ENCODE results near the gene IQSEC1.

Gene IQSEC1

GRCh38 chr3:13064964-13065363, 8.3 kb downstream of the IQSEC1 start:
- H3F3A ChIP-seq (ENCODE audit: insufficient read depth): no peaks in the 10 kb centered on the region
- no peaks in the 10 kb centered on the region for H3K27me3 ChIP-seq (ENCODE audit: low read length)
- H4K20me1 ChIP-seq (ENCODE audit: low read depth, low read length): no peaks in the 10 kb centered on the region
- H3K9ac ChIP-seq (ENCODE audit: low read length): no peak overlapping the region
- H3K4me2 ChIP-seq (ENCODE audit: low read depth, low read length, poor library complexity, severe bottlenecking): no peak overlapping the region
- no peaks in the 10 kb centered on the region for H3K9me3 ChIP-seq (ENCODE audit: insufficient read depth, low read length)
- TF ChIP-seq EZH2phosphoT487 (conservative IDR thresholded peaks at IDR 0.05; ENCODE audit: low read length): no peak
- TF ChIP-seq, protein P1, sequence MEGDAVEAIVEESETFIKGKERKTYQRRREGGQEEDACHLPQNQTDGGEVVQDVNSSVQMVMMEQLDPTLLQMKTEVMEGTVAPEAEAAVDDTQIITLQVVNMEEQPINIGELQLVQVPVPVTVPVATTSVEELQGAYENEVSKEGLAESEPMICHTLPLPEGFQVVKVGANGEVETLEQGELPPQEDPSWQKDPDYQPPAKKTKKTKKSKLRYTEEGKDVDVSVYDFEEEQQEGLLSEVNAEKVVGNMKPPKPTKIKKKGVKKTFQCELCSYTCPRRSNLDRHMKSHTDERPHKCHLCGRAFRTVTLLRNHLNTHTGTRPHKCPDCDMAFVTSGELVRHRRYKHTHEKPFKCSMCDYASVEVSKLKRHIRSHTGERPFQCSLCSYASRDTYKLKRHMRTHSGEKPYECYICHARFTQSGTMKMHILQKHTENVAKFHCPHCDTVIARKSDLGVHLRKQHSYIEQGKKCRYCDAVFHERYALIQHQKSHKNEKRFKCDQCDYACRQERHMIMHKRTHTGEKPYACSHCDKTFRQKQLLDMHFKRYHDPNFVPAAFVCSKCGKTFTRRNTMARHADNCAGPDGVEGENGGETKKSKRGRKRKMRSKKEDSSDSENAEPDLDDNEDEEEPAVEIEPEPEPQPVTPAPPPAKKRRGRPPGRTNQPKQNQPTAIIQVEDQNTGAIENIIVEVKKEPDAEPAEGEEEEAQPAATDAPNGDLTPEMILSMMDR (IDR thresholded peaks at IDR 0.05; ENCODE audit: insufficient read depth, low read length, poor library complexity, severe bottlenecking): no peak
- H3K4me3 ChIP-seq (ENCODE audit: insufficient read depth, low read length, poor library complexity, severe bottlenecking): no peak overlapping the region
- no peak overlapping the region for H2AFZ ChIP-seq (ENCODE audit: low read depth, low read length, severe bottlenecking)
- no peaks in the 10 kb centered on the region for H3K9me2 ChIP-seq (replicated peaks; ENCODE audit: insufficient read depth, low read length)
- H3K27ac ChIP-seq (ENCODE audit: low read depth, low read length): no peak overlapping the region
- no peaks in the 10 kb centered on the region for H3K36me3 ChIP-seq (ENCODE audit: low read length)
- no peaks in the 10 kb centered on the region for H3K79me2 ChIP-seq (ENCODE audit: insufficient read depth, low read length)

DNA sequence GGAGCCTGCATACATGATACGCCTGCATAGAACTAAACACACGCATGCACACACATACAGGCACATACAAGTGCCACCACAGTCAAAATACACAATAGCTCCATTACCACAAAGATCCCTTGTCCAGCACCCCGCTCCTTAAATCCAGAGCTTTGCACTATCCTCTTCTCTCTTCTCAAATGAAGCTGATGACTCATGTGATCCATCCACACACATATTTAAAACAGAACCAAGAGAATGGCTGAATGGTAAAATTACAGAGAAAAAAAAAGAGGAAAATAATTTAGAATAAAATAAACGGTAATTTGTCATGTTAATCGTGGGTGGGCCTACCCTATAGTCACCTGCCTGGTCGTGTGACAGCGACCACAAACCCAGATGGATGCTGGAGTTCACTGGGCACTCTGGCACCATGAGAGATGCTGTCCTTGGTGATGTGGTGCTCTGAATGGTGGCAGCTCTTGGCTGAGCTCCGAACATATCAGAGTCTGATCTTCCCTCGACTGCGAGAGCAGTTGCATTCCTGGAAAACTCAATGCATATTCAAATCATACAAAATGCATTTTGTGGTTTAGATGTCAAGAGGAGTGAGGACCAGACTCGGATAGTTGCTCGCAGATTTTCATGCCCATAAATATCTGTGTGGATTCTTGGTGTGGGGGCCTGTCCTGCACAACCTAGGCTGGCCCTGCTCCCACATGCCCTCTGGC, 8.9 kb downstream of the IQSEC1 start:
- Histone ChIP-seq H3K27ac (ENCODE audit: low read depth, low read length) (no peak overlapping the region), H3K9me2 (replicated peaks; ENCODE audit: insufficient read depth, low read length) (no peaks in the 10 kb centered on the region), H3F3A (ENCODE audit: insufficient read depth) (no peaks in the 10 kb centered on the region), H3K27me3 (ENCODE audit: low read length) (no peaks in the 10 kb centered on the region), H3K4me2 (ENCODE audit: low read depth, low read length, poor library complexity, severe bottlenecking) (no peak overlapping the region), H3K9ac (ENCODE audit: low read length) (no peak overlapping the region), H4K20me1 (ENCODE audit: low read depth, low read length) (no peaks in the 10 kb centered on the region), H3K36me3 (ENCODE audit: low read length) (no peaks in the 10 kb centered on the region), H3K4me3 (ENCODE audit: insufficient read depth, low read length, poor library complexity, severe bottlenecking) (no peak overlapping the region), H2AFZ (ENCODE audit: low read depth, low read length, severe bottlenecking) (no peak overlapping the region), H3K9me3 (ENCODE audit: insufficient read depth, low read length) (no peaks in the 10 kb centered on the region), H3K79me2 (ENCODE audit: insufficient read depth, low read length) (no peaks in the 10 kb centered on the region)
- no peak for TF ChIP-seq EZH2phosphoT487 (conservative IDR thresholded peaks at IDR 0.05; ENCODE audit: low read length)
- TF ChIP-seq, protein P1 (IDR thresholded peaks at IDR 0.05; ENCODE audit: insufficient read depth, low read length, poor library complexity, severe bottlenecking): no peak

GRCh38 chr3:13063225-13063624, 10.0 kb downstream of the IQSEC1 start:
- Histone ChIP-seq H3K27ac (ENCODE audit: low read depth, low read length) (no peak overlapping the region), H3K4me2 (ENCODE audit: low read depth, low read length, poor library complexity, severe bottlenecking) (no peak overlapping the region), H3K4me3 (ENCODE audit: insufficient read depth, low read length, poor library complexity, severe bottlenecking) (no peak overlapping the region)

More at GRCh38 chr3:13063225-13063624, 10.0 kb downstream of the IQSEC1 start:
- Histone ChIP-seq H3K9me3 (ENCODE audit: insufficient read depth, low read length) (no peaks in the 10 kb centered on the region), H3K79me2 (ENCODE audit: insufficient read depth, low read length) (no peaks in the 10 kb centered on the region), H3K9ac (ENCODE audit: low read length) (no peak overlapping the region), H3K36me3 (ENCODE audit: low read length) (no peaks in the 10 kb centered on the region), H2AFZ (ENCODE audit: low read depth, low read length, severe bottlenecking) (no peak overlapping the region), H4K20me1 (ENCODE audit: low read depth, low read length) (no peaks in the 10 kb centered on the region), H3K27me3 (ENCODE audit: low read length) (no peaks in the 10 kb centered on the region), H3F3A (ENCODE audit: insufficient read depth) (no peaks in the 10 kb centered on the region), H3K9me2 (replicated peaks; ENCODE audit: insufficient read depth, low read length) (no peaks in the 10 kb centered on the region)
- TF ChIP-seq, protein P1 (IDR thresholded peaks at IDR 0.05; ENCODE audit: insufficient read depth, low read length, poor library complexity, severe bottlenecking): no peak
- no peak for TF ChIP-seq EZH2phosphoT487 (conservative IDR thresholded peaks at IDR 0.05; ENCODE audit: low read length)
